GM12873 (cell line): Measurements from ENCODE around the gene CARD11.

Experiments used
- TF ChIP-seq, protein P1 (sequence below): IDR thresholded peaks from 2 replicates; pipeline ENCODE4 v1.5.1; 2012; ENCODE audit warnings: low read depth, mild to moderate bottlenecking, moderate library complexity, low read length, control low read depth; ENCODE audit not compliant: insufficient read depth; ENCODE audit errors: missing control alignments

Gene CARD11

DNA sequence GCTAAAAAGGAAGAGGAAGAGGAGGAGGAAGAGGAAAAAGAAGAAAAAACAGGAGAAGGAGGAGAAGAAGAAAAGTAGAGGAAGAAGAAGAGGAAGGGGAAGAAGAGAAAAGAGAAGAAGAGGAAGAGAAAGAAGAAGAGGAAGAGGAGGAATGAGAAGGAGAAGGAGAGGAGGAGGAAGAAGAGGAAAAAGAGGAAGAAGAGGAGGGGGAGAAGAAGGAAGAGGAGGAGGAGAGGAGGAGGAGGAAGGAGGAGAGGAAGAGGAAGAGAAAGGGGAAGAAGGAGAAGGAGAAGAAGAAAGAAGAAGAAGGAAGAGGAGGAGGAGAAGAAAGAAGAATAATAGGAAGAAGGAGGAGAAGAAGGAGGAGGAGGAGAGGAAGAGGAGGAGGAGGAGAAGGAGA lies 103.2 kb downstream of the CARD11 start:
- TF ChIP-seq, protein P1, sequence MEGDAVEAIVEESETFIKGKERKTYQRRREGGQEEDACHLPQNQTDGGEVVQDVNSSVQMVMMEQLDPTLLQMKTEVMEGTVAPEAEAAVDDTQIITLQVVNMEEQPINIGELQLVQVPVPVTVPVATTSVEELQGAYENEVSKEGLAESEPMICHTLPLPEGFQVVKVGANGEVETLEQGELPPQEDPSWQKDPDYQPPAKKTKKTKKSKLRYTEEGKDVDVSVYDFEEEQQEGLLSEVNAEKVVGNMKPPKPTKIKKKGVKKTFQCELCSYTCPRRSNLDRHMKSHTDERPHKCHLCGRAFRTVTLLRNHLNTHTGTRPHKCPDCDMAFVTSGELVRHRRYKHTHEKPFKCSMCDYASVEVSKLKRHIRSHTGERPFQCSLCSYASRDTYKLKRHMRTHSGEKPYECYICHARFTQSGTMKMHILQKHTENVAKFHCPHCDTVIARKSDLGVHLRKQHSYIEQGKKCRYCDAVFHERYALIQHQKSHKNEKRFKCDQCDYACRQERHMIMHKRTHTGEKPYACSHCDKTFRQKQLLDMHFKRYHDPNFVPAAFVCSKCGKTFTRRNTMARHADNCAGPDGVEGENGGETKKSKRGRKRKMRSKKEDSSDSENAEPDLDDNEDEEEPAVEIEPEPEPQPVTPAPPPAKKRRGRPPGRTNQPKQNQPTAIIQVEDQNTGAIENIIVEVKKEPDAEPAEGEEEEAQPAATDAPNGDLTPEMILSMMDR, result no peak

DNA sequence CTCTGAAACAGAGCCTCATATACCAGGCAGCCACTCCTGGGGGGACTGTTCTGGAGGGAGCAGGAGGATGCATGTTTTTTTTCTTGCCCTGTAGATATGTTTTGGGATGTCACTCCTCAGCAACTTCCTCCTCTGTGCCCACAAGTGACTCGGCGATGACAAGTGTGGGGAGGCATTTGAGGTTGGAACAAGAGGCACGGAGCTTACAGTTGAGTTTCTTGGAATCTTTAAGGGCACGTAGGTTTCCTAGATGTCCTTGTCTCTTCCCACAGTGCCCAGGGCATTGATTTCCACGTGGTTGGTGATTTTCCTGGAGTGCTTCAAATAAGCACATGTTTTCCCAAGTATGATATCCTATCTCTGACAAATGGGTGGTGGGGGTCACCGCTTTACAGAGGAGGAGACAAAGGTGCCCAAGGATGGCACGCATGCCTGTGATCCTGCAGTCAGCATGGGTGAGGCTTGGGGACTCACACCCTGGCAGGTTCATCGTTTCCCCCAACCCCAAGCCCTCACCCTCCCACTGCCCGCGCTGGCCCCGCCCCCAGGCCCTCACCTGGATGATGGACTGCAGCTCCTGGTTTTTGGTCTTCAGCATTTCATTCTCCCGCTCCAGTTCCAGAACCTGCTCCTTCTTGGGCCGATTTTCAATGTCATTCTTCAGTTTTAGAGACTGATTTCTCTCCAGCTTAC lies 104.3 kb downstream of the CARD11 start:
- TF ChIP-seq, protein P1, result no peak

DNA sequence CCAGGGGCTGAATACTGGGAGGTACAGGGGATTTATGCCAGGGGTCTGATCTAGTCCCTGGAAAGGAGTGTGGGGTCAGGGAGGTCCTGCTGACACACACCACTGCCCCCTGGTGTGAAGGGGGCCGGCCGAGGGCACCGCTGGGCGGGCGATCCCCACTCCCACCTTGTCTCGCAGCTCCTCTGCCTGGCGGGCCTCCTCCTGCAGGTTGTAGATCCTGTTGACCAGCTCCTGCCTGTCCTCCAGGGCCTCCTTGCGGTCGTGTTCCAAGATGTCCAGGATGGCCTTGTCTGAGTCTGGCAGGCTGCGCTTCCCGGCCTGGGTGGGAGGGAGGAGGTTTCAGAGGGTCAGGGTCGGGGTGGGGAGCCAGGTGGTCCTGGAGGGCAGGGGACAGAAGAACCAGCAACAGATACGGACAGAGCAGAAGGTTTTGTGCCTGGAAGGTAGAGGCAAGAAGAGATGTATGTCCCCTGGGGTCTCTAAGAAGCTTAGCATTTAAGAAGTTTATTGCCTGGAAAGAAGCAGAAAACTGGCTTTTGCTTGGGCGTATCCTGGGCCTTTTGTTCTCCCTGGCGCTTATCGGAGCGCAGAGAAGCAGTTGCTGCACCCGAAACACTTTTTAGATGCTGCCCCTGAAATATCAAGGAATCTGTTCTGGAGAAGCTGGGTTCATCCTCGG lies 105.0 kb downstream of the CARD11 start:
- TF ChIP-seq, protein P1, result no peak

DNA sequence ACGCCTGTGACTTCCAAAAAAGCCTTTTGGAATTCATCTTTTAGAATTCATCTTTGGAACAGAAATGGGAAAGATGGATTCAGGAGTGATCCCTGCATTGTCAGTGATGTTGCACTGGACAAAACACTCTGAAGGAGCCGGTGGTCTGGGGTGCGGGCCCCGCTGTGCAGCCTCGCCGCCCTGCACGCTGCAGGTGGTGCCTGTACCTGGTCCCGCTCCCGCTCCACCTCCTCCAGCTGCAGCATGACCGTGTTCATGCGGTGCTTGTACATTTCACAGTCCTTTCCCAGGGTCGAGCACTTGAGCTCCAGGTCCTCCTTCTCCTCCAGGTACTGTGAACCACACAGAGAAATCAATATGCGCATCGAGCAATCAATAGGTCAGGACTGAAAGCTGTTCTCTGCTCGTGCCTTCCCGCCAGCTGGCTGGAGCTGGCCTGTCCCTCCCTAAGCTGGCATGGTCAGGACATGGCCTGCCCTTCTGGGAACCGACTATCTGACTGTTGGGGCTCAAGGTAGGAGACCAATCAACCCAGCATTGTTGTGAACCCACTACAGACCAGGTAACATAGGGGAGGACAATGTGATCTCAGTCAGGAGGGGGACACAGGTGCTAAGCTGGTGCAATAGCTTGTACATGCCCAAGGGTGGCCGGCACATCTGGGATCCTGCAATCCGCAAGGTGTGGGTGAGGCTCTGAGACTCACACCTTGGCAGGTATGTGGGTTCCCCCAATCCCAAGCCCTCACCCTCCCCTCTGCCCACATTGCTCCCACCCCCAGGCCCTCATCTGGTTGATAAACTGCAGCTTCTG lies 105.8 kb downstream of the CARD11 start:
- TF ChIP-seq, protein P1, result no peak

DNA sequence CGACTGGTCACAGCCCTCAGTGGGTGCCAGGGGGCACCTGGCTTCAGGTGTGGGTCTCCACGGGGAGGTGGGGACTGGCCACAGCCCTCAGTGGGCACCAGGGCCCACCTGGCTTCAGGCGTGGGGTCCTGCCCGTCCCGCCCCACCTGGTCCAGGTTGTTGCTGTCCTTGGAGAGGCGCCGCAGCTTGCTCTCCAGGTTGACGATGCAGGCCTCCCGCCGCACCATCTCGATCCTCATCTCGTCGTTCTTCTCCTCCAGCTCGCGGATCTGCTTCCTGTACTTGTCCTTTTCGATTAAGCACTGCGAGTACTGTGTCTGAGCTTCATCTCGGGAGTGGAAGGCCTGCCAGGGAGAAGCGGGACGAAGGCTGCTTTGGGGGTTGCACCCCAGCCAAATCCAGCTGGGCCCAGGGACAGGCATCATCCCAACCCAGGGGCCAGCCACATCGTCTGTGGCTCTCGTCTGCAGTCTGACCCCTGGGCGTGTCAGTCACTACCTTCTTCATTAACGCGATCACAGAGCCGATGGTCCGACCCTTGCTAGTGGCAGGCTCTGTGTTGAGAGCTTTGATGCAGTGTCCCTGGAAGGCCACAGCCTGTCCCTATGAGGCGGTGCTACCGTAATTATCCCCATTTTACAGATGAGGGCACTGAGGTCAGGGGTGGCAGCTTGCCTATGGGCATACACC lies 106.6 kb downstream of the CARD11 start:
- TF ChIP-seq, protein P1, result no peak

DNA sequence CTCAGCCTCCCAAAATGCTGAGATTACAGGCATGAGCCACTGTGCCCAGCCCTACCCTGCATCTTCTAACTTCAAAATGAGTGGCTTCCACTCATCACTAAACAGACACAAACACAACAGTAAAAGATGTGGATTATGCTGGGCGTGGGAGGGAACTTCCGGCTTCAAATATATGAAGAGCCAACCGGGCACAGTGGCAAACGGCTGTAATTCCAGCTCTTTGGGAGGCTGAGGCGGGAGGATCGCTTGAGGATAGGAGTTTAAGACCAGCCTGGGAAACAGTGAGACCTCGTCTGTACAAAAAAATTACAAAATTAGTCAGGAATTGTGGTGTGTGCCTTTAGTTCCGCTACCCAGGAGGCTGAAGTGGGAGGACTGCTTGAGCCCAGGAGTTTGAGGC lies 107.4 kb downstream of the CARD11 start:
- TF ChIP-seq, protein P1, result no peak
